OCI-LY7 (cell line): ENCODE results near the gene C9orf72. TPM values are rescaled to one million over a fixed set of nuclear protein-coding genes. Genes with fewer than 3 reads are reported as not detected.

Experiments used
- BruUV-seq: library from RNA; stranded (reverse); fragments of 400-500 nt; replicated peaks from 2 replicates; lab custom pipeline; 2021; lab: Mats Ljungman, UMichigan
- CTCF ChIA-PET: fragments of 300-600 bp; sonication (Branson Sonifier 250); formaldehyde crosslinking; loops from one replicate; lab custom pipeline; 2022; ENCODE audit warnings: antibody characterized with exemption; ENCODE audit not compliant: unreplicated experiment; lab: Charles Lee
- POLR2A ChIA-PET: fragments of 300-600 bp; sonication (Branson Sonifier 250); formaldehyde crosslinking; loops from one replicate; lab custom pipeline; 2022; ENCODE audit warnings: antibody characterized with exemption; lab: Charles Lee
- DNase-seq: peaks from one replicate; pipeline ENCODE4 v3.0.0-alpha.2; 2015; ENCODE audit warnings: low spot score
- H2AFZ ChIP-seq: fragments of 200-600 bp; sonication (generic), shearing (Covaris generic); 2 replicates; pipeline ENCODE4 v1.6.1; 2014; ENCODE audit warnings: mild to moderate bottlenecking, antibody characterized with exemption, low read length, moderate library complexity
- H3K27ac ChIP-seq: fragments of 200-600 bp; sonication (generic); 2 replicates; pipeline ENCODE4 v1.5.1; 2014; ENCODE audit warnings: mixed run types, low read depth, mild to moderate bottlenecking, moderate library complexity, low read length, inconsistent platforms; ENCODE audit not compliant: poor library complexity, severe bottlenecking
- H3K36me3 ChIP-seq: fragments of 200-600 bp; sonication (generic); 2 replicates; pipeline ENCODE4 v1.6.1; 2014; ENCODE audit warnings: mild to moderate bottlenecking, antibody characterized with exemption, low read length, moderate library complexity, mixed read lengths; ENCODE audit not compliant: insufficient read depth
- H3K4me1 ChIP-seq: fragments of 200-600 bp; sonication (generic); 2 replicates; pipeline ENCODE4 v1.5.1; 2014; ENCODE audit warnings: mild to moderate bottlenecking, low read length; ENCODE audit not compliant: insufficient read depth, poor library complexity, severe bottlenecking
- H3K4me2 ChIP-seq: fragments of 200-600 bp; sonication (generic); 2 replicates; pipeline ENCODE4 v1.6.1; 2014; ENCODE audit warnings: mild to moderate bottlenecking, low read length
- H3K4me3 ChIP-seq: fragments of 200-600 bp; sonication (generic); 2 replicates; pipeline ENCODE4 v1.5.1; 2014; ENCODE audit warnings: mild to moderate bottlenecking, low read depth, low read length; ENCODE audit not compliant: poor library complexity, severe bottlenecking
- H3K79me2 ChIP-seq: fragments of 200-600 bp; sonication (generic); 2 replicates; pipeline ENCODE4 v1.6.1; 2016; ENCODE audit warnings: low read depth, mild to moderate bottlenecking, low read length, moderate library complexity, mixed read lengths; ENCODE audit not compliant: insufficient read depth
- H3K9me2 ChIP-seq: fragments of 200-600 bp; sonication (generic); 2 replicates; pipeline ENCODE4 v1.6.1; 2016; ENCODE audit warnings: mild to moderate bottlenecking, low read length, mixed read lengths; ENCODE audit not compliant: insufficient read depth
- H3K9me3 ChIP-seq: fragments of 200-600 bp; sonication (generic); 2 replicates; pipeline ENCODE4 v1.6.1; 2014; ENCODE audit warnings: mild to moderate bottlenecking, mixed run types, low read length, mixed read lengths
- H4K20me1 ChIP-seq: fragments of 200-600 bp; sonication (generic); 2 replicates; pipeline ENCODE4 v1.6.1; 2014; ENCODE audit warnings: mild to moderate bottlenecking, antibody characterized with exemption, low read length, moderate library complexity, mixed read lengths; ENCODE audit not compliant: insufficient read depth
- EZH2phosphoT487 ChIP-seq: fragments of 200-600 bp; sonication (generic); IDR thresholded peaks from 2 replicates; pipeline ENCODE4 v1.6.1; 2018; ENCODE audit warnings: low read depth, borderline replicate concordance, mild to moderate bottlenecking, mixed run types, antibody characterized with exemption, low read length, moderate library complexity, mixed read lengths
- intact Hi-C: fragments of 100-400 bp; cut with micrococcal nuclease; formaldehyde crosslinking; loops from one replicate; pipeline ENCODE4 v1.10.0; 2022; ENCODE audit not compliant: unreplicated experiment
- total RNA-seq, 2 experiments: library from RNA; depleted of rRNA in 1 of 2; stranded (reverse); fragments of >200 nt in 1 of 2; shearing (Covaris generic) in 1 of 2; gene quantifications; 2 replicates each; pipeline ENCODE4 v1.2.3, GENCODE V29; 2014 to 2022
- TF ChIP-seq, protein P1 (sequence below): fragments of 200-600 bp; sonication (generic); conservative IDR thresholded peaks from 2 replicates; pipeline ENCODE4 v1.5.1; 2014; ENCODE audit warnings: mild to moderate bottlenecking, antibody characterized with exemption, low read length, moderate library complexity, mixed read lengths

The C9orf72 gene
- total RNA-seq, 2 experiments from 2014 or later: 12.3 to 16.4 TPM

DNA sequence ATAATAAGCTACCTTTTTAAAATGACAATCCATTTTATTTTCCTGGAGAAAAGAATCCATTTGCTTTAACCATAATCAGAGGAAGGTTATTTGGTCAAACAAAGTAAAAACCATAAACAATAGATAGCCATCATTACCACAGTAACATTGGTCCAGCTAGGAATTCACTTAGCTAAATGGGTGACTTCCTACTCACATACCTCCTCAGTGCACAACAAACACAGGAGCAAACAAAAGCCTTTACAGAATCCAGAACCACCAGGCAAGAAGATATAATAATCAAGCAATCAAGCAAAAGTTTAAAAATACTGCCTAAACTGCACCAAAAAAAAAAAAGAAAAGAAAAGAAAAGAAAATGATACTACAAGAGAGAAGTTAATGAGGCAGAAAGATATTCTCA lies 50.1 kb downstream of the C9orf72 start:
- CTCF ChIA-PET: no interaction called here
- intact Hi-C loops: no loop called here
- no peaks in the 10 kb centered on the region for H4K20me1 ChIP-seq
- H3K9me3 ChIP-seq: no peaks in the 10 kb centered on the region
- H3K4me3 ChIP-seq: no peak overlapping the region
- DNase-seq: no peak
- POLR2A ChIA-PET: interaction anchor here (0.5 to 0.7 kb wide), 3 partner anchors 11 to 87 kb away, joined by 3 to 5 read pairs (median 4); no protein-coding TSS in a partner anchor
- no peaks in the 10 kb centered on the region for H3K36me3 ChIP-seq
- no peak for TF ChIP-seq EZH2phosphoT487
- TF ChIP-seq, protein P1, sequence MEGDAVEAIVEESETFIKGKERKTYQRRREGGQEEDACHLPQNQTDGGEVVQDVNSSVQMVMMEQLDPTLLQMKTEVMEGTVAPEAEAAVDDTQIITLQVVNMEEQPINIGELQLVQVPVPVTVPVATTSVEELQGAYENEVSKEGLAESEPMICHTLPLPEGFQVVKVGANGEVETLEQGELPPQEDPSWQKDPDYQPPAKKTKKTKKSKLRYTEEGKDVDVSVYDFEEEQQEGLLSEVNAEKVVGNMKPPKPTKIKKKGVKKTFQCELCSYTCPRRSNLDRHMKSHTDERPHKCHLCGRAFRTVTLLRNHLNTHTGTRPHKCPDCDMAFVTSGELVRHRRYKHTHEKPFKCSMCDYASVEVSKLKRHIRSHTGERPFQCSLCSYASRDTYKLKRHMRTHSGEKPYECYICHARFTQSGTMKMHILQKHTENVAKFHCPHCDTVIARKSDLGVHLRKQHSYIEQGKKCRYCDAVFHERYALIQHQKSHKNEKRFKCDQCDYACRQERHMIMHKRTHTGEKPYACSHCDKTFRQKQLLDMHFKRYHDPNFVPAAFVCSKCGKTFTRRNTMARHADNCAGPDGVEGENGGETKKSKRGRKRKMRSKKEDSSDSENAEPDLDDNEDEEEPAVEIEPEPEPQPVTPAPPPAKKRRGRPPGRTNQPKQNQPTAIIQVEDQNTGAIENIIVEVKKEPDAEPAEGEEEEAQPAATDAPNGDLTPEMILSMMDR: no peak
- H3K4me2 ChIP-seq: no peak overlapping the region
- H3K79me2 ChIP-seq: no peaks in the 10 kb centered on the region
- no peaks in the 10 kb centered on the region for H3K4me1 ChIP-seq
- no peak overlapping the region for H2AFZ ChIP-seq
- BruUV-seq: no TSS peak
- no peak overlapping the region for H3K27ac ChIP-seq
- H3K9me2 ChIP-seq: no peaks in the 10 kb centered on the region

DNA sequence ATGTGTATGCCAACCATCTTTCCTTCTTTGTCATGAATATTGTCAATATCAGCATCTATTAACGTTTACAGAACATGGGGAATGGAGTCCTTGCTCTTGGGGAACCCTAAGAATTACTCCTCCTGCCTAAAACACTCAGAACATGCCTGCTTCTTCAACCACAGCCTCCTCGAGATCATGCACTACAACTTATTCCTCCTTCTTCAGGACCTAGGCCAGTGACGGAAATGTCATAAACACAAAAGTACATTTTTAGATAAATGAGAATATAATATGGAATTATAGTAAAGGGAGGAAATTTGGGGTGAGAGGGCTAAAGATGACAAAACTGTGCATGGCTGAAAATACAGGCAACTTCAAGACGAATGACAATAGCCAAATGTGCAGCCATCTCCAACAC lies 52.3 kb downstream of the C9orf72 start:
- H3K79me2 ChIP-seq: no peaks in the 10 kb centered on the region
- H3K4me1 ChIP-seq: no peaks in the 10 kb centered on the region

More for the DNA sequence above, 52.3 kb downstream of the C9orf72 start:
- no peaks in the 10 kb centered on the region for H3K9me3 ChIP-seq
- POLR2A ChIA-PET: no interaction called here
- TF ChIP-seq EZH2phosphoT487: no peak
- TF ChIP-seq, protein P1: no peak
- no peak overlapping the region for H3K4me3 ChIP-seq
- no peak for DNase-seq
- no peak overlapping the region for H3K4me2 ChIP-seq
- no peak overlapping the region for H3K27ac ChIP-seq
- no peaks in the 10 kb centered on the region for H3K9me2 ChIP-seq
- no peak overlapping the region for H2AFZ ChIP-seq
- CTCF ChIA-PET: no interaction called here
- BruUV-seq: no TSS peak
- intact Hi-C loops: no loop called here
- H3K36me3 ChIP-seq: no peaks in the 10 kb centered on the region
- no peaks in the 10 kb centered on the region for H4K20me1 ChIP-seq
